ENCODE measurements around the gene KANSL1.

DNA sequence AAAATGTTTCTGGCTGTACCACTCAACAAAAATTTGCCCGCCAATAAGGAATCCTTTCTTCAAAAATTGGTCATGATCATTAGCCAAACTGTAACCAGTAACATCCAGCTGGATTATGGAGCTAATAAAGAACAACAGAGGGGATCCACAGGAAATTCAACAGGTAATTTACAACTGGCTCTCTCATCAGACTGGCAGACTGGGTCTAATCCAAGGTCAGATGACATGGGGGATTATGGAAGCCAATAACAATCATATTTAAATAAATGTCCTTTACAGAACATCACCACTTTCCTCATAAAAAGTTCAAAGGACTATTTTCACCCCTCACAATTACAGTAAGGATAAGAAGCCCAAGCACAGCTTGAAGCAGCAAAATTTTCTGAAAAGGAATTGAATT is 66.4 kb downstream of the KANSL1 start:
- TF ChIP-seq, protein P1, sequence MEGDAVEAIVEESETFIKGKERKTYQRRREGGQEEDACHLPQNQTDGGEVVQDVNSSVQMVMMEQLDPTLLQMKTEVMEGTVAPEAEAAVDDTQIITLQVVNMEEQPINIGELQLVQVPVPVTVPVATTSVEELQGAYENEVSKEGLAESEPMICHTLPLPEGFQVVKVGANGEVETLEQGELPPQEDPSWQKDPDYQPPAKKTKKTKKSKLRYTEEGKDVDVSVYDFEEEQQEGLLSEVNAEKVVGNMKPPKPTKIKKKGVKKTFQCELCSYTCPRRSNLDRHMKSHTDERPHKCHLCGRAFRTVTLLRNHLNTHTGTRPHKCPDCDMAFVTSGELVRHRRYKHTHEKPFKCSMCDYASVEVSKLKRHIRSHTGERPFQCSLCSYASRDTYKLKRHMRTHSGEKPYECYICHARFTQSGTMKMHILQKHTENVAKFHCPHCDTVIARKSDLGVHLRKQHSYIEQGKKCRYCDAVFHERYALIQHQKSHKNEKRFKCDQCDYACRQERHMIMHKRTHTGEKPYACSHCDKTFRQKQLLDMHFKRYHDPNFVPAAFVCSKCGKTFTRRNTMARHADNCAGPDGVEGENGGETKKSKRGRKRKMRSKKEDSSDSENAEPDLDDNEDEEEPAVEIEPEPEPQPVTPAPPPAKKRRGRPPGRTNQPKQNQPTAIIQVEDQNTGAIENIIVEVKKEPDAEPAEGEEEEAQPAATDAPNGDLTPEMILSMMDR (IDR thresholded peaks at IDR 0.05) = no peak
- no peak for TF ChIP-seq EZH2 (IDR thresholded peaks at IDR 0.05; ENCODE audit: borderline replicate concordance, insufficient read depth, low read depth, low read length, poor library complexity, severe bottlenecking)
